HFF-Myc (cell line): Measurements from ENCODE around the gene HDAC11.

Experiments used
- DNase-seq: peaks from one replicate; pipeline ENCODE4 v3.0.0-alpha.2; 2011; ENCODE audit warnings: low read depth; ENCODE audit errors: extremely low read depth
- H3K4me3 ChIP-seq: replicated peaks from 2 replicates; pipeline ENCODE4 v1.5.1; 2011; ENCODE audit warnings: low read depth, mild to moderate bottlenecking, control low read depth, low read length
- TF ChIP-seq, protein P1 (sequence below): IDR thresholded peaks from 2 replicates; pipeline ENCODE4 v1.5.1; 2012; ENCODE audit warnings: mild to moderate bottlenecking, low read depth, low read length, control low read depth; ENCODE audit errors: missing control alignments

The HDAC11 gene

DNA sequence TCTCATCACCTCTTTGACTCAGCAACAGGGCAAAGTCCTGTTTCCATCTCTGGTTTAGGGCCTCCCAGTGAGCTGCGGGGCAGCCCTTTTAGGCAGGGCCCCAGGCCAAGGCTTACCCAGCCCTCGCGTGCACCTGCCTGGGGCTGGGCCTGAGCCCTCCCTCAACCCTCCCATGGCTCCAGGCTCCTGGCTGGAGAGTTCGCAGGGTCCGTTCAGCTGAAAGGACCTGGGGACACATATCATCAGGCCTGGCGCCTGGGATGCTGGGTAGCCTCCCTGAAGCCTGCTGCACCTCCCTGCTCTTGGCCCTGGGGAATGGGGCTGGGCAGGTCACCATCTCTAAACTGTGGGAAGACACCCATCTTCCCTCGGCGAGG is 29.7 kb downstream of the HDAC11 start:
- no peak for DNase-seq
- no peak overlapping the region for H3K4me3 ChIP-seq
- TF ChIP-seq, protein P1, sequence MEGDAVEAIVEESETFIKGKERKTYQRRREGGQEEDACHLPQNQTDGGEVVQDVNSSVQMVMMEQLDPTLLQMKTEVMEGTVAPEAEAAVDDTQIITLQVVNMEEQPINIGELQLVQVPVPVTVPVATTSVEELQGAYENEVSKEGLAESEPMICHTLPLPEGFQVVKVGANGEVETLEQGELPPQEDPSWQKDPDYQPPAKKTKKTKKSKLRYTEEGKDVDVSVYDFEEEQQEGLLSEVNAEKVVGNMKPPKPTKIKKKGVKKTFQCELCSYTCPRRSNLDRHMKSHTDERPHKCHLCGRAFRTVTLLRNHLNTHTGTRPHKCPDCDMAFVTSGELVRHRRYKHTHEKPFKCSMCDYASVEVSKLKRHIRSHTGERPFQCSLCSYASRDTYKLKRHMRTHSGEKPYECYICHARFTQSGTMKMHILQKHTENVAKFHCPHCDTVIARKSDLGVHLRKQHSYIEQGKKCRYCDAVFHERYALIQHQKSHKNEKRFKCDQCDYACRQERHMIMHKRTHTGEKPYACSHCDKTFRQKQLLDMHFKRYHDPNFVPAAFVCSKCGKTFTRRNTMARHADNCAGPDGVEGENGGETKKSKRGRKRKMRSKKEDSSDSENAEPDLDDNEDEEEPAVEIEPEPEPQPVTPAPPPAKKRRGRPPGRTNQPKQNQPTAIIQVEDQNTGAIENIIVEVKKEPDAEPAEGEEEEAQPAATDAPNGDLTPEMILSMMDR, result no peak

DNA sequence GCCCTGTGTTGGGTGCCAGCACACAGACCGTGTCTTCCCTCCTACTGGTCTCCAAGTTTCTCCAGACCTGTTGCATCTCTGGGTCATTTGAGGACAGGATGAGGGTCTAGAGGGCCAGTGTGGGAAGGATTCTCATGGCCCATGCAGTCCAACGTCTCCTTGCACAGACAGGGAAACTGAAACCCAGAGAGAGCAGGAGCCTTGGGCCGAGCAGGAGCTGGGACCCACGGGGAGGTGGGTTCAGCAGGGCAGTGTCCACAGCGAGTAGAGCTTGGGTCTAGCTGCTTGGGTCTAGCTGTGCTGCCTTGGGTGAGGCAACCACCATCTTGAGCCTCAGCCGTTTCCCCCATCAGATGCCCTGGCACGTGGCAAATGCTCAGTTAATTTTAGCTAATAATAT is 32.3 kb downstream of the HDAC11 start:
- no peak overlapping the region for H3K4me3 ChIP-seq
- TF ChIP-seq, protein P1, result no peak
- DNase-seq, result no peak

DNA sequence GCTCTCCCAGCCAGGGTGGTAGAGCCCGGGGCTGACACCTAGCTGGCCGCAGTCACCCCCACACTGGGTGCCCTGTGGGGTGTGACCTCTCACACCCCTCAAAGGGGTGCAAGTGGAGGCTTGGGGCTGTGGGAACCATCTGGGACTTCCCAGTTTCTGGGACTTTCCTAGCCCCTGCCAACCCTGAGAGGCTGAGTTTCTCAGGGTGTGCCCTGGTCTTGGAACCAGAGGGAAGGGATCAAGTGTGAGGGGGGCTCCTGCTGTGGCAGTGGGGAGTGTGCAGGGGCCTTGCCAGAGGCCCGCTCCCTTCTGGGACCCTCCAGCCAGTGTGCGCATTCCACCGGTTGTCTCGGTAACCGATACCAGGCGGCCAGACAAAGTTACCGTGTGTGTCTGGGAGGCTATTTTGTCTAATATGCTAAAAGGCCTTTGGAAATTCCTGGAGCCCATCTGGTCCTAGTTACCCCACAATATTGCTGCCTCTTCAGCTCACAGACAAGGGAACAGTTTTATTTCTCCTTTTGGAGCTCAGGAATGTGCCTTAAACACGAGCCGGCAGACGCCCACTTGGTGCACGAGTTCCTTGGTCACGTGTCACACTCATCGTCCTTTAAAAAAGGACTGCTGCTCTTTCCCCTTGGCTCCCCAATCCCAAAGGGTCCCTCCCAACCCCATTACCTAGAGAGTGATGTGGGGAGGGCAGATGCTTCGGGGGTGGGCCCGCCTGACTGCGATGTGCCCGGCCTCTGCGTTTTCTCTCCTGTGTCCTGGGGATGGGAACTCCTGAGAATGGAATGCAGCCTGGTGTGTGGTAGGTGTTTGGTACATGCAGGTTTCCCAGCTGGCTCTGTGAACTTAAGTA is 33.2 kb downstream of the HDAC11 start:
- no peak overlapping the region for H3K4me3 ChIP-seq
- DNase-seq, result peak; percentile 76
- TF ChIP-seq, protein P1, result no peak

DNA sequence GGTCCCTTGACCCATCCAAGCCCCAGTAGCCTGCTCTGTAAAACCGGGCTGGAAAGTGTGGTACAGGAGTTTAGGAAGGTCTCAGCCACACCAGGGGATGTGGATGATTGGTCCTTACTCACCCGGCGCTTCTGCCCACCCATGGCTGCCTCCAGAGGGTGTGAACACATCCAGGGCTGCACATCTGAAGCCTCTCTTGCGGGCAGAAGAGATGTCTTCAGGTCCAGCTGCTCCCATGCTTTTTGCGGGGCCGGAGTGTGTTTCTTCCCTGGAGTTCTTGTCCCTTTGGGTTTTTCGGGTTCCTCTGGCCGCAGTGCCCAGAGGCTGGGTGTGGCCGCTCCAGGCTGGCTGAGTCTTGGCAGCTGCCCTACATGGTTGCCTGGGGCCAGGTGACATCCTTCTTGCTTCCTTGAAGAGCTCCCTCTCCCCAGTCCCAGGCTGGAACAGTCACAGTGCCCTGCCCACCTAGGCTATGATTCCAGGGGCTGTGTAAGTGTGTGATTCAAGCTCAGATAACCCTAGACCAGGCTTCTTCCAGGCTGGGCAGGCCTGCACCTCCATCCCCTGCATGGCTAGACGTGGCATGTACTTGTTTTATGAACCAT is 33.9 kb downstream of the HDAC11 start:
- DNase-seq, result no peak
- no peak overlapping the region for H3K4me3 ChIP-seq
- TF ChIP-seq, protein P1, result no peak

DNA sequence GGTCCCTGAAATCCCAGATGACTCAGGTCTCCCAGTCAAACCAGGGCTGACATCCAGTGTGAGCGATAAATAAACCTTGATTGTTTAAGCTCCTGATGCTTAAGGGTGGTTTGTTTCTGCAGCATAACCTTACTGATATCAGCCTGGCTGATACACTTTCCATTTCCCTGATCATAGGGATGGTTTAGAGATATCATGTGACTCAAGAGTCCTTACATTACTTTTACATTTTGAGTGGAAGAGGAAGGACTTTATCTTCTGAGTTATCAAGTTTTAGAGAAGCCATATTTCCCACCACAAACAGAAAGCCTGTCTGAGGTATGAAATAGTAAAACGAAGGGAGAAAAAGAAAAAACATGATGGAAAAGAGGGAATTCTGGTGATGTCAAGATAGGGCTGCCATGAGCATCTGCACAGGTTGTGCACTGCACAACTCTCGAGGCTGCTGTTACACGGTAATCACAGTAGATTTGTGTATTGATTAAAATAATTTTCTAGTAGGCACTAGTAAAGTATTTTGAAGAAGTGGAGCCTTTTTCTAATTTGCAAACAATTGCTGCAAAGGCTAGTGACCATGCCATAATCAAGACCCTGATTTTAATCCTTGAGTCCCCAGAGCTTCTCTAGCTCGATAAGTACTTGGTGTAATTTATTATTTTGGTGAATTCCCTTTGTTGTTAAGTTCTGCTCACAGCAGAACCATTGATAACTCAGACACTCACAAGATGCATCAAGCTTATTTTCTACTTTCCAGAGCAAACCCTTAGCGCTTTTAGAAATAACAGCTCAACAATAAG is 34.7 kb downstream of the HDAC11 start:
- no peak overlapping the region for H3K4me3 ChIP-seq
- DNase-seq, result no peak
- TF ChIP-seq, protein P1, result no peak

DNA sequence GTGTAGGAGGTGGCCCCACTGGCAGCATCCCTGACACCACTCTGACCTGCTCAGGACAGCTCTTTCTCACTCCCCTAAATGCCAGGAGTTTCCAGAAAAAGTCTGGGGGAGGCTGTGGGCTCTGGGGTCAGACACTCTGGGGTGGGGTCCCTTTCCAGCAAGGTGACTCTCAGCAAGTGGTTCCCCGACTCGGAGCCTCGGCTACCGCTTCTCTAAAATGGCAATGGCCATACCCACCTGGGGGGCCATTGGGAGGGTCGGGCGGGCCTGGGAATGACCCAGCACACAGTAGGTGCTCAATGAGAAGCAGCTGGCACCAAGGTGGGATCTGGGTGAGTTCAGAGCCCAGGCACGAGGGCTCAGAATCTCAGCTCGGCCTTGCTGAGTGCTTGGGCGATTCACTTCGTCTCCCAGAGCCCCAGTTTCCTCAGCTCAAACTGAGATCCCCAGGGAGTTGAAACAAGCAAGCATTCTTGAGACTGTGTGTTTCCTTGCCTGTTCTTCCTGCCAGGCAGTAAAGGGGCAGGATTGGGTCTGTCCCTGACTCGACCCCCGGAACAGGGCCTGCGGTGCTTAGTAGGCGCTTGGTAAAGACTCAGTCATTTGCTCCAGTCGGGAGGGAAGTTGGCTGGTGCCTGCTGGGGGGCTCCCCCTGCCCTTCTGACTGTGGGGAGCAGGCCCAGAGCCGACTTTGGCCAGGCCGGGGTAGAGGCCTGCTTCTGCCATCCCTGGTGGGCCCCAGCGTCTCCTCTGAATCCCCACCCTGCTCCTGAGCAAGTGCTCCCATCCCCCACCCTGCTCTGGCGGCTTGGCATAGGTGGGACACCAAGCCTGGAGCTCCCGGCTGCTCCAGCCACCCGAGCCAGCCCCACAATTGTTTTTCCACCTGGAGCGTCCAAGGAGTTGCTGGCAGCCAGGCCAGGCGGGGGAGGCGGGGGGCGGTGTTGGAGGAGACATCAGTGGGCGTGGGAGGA is 36.0 kb downstream of the HDAC11 start:
- no peak for DNase-seq
- no peak overlapping the region for H3K4me3 ChIP-seq
- TF ChIP-seq, protein P1, result no peak
